Esophagus squamous epithelium (tissue), 4 donors: ENCODE data around the gene OR8G5.

Source experiments
- CTCF ChIP-seq, 6 experiments: fragments of 450-650 bp in 4 of 6; fragments of 200-600 bp in 2 of 6; sonication (generic) in 2 of 6; IDR thresholded peaks; one replicate each; pipeline ENCODE4 v1.5.1; 2016 to 2019; ENCODE audit warnings: antibody characterized with exemption in 6 of 6, mild to moderate bottlenecking in 4 of 6, moderate library complexity in 4 of 6
- POLR2A ChIP-seq, 4 donors: fragments of 450-650 bp; IDR thresholded peaks; one replicate each; pipeline ENCODE4 v1.6.1; 2017; ENCODE audit warnings: antibody characterized with exemption in 4 of 4, mild to moderate bottlenecking in 4 of 4, moderate library complexity in 3 of 4

- TF ChIP-seq POLR2A (IDR thresholded peaks at IDR 0.05), result no peak
- no peak for TF ChIP-seq CTCF (IDR thresholded peaks at IDR 0.05)
These were observed 38.5 kb downstream of the OR8G5 start for GRCh38 chr11:124294687-124295086.
